KOPT-K1 (cell line): ENCODE data around the gene CADM1.

ENCODE experiments used
- H3K27ac ChIP-seq: fragments of 200-600 bp; sonication (generic); 2 replicates; pipeline ENCODE4 v1.5.1; 2016; ENCODE audit warnings: antibody characterized with exemption, mild to moderate bottlenecking, low read depth, low read length; ENCODE audit not compliant: poor library complexity, severe bottlenecking
- H3K36me3 ChIP-seq: fragments of 200-600 bp; sonication (generic); 2 replicates; pipeline ENCODE4 v1.5.1; 2017; ENCODE audit warnings: antibody characterized with exemption, mild to moderate bottlenecking, low read length, moderate library complexity; ENCODE audit not compliant: insufficient read depth
- H3K9me3 ChIP-seq: fragments of 200-600 bp; sonication (generic); 2 replicates; pipeline ENCODE4 v1.5.1; 2017; ENCODE audit warnings: antibody characterized with exemption, low read length, mild to moderate bottlenecking; ENCODE audit not compliant: insufficient read depth, poor library complexity, severe bottlenecking

CADM1 gene

DNA sequence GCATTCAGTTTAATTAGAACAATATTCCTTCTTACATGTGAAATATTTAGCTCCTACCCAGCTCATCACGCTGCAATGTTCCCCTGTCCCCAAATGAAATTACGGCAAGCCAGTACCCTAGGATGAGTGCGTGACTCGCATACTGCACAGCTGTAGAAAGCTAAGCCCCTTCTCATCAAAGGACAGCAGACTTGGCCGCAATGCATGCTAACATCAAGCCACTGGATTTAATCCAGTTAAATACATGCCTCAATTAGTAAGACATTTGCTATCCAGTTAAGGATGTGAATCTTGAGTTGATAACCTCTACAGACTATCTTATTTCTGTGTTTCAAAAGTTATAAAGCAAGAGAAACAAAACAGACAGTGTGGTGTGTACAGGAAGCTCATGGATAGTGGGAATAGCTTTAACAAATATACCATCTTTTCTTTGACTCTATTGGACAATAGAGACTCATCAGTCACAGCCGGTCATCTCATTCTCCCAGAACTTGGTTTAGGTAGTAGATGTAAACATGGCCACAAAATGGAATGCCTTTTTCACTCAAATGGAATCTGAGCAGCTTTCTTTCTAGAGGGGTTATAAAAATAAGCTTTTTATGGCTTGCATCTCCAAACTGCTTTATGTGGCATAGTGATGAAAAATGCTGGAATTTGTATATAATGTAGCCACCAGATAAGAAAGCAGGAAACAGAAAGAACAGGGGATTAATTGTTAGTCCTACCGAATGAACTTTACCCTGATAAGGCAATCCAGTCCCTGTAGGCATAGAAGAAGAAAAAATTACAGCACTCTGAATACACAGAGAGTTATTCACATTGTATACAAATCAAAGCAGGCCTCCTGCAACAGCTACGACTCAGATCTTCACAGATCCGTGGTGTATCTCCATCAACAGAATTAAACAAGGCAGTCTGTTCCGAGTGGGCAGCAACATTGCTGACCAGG, 224.1 kb downstream of the CADM1 start:
- H3K36me3 ChIP-seq: no peaks in the 10 kb centered on the region
- no peaks in the 10 kb centered on the region for H3K9me3 ChIP-seq
- H3K27ac ChIP-seq: no peak overlapping the region

GRCh38 chr11:115276799-115277198, 227.4 kb downstream of the CADM1 start:
- no peaks in the 10 kb centered on the region for H3K36me3 ChIP-seq
- no peak overlapping the region for H3K27ac ChIP-seq
- no peaks in the 10 kb centered on the region for H3K9me3 ChIP-seq

GRCh38 chr11:115276191-115276590, 228.0 kb downstream of the CADM1 start:
- Histone ChIP-seq H3K36me3 (no peaks in the 10 kb centered on the region), H3K27ac (no peak overlapping the region), H3K9me3 (no peaks in the 10 kb centered on the region)

DNA sequence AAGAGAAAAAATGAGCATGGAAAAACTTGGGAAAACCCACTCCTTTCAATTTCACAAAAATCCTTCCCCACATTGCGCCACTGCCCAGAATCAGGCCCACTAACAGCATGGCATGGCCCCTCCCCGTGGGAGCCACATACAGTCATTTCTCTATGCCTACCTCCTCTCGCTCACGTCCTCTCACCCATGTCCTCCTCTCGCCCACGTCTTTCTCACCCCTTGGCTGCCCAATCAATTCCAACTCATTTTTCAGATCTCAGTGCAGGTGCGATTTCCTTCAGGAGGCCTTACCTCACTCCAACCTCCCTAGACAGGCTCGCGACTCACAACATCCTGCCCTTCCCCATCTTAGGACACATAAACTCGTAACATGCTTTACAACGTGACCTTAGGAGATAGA, 229.2 kb downstream of the CADM1 start:
- Histone ChIP-seq H3K9me3 (no peaks in the 10 kb centered on the region), H3K36me3 (no peaks in the 10 kb centered on the region), H3K27ac (no peak overlapping the region)

- Histone ChIP-seq H3K9me3 (no peaks in the 10 kb centered on the region), H3K27ac (no peak overlapping the region), H3K36me3 (no peaks in the 10 kb centered on the region)
Observed at GRCh38 chr11:115272925-115273324, 231.3 kb downstream of the CADM1 start.

GRCh38 chr11:115271643-115272042, 232.6 kb downstream of the CADM1 start:
- Histone ChIP-seq H3K36me3 (no peaks in the 10 kb centered on the region), H3K27ac (no peak overlapping the region), H3K9me3 (no peaks in the 10 kb centered on the region)

DNA sequence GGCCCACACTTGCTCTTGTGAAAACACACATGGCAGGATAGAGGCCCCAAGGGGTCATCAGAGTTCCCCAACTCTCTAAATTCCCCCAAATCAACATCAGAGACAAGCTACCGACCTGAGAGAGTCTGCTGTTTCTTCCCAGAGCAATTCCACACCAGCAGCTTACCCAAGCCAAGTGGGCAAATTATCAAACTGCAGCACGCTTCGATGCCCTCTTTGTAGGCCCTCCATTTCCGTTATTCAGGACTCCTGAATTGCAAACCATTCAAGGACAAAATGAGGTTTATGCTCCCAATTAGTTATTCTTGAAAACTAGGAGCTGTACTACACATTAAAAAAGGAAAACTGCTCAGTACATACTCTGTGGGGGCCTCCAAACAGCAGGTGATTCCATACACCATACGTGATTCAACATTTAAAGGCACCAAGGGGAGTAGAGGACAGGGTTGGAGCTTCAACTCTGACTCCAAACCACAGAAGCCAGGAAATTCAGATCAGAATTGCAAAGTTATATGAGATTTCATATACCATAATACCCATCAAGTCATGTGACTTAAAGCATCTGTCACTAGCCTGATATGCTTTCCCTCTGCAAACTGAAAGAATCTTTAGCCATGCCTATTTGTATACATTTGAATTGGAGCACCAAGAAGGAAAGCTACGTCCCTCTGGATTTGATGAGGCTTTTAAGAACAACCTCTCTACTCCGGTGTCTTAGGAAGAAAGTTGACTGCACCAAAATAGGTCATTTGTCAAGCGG, 234.8 kb downstream of the CADM1 start:
- no peaks in the 10 kb centered on the region for H3K9me3 ChIP-seq
- H3K27ac ChIP-seq: no peak overlapping the region

DNA sequence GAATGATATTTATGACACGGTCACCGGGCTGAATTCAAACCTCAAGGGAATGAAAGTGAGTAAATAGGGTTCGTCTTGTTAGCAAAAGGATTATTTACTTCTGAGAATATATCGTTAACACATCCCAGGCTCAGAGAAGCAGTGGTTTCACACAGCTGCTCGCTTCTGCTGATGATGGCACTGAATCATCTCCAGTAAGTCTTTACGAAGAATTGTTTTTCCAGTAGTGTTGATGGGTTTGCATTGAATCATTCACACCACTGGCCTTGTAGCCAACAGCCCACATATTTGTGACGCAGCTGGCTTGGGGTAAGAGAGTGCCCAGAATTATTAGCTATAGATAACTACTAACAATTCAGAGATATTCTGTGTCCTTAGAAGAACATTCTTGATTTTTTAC, 236.3 kb downstream of the CADM1 start:
- no peaks in the 10 kb centered on the region for H3K36me3 ChIP-seq
- H3K27ac ChIP-seq: no peak overlapping the region
- no peaks in the 10 kb centered on the region for H3K9me3 ChIP-seq

More for the DNA sequence above, 234.8 kb downstream of the CADM1 start:
- H3K36me3 ChIP-seq: no peaks in the 10 kb centered on the region

- Histone ChIP-seq H3K27ac (no peak overlapping the region), H3K9me3 (no peaks in the 10 kb centered on the region), H3K36me3 (no peaks in the 10 kb centered on the region)
Observed at GRCh38 chr11:115267238-115267781, 236.9 kb downstream of the CADM1 start.

GRCh38 chr11:115266066-115266639, 238.1 kb downstream of the CADM1 start:
- Histone ChIP-seq H3K36me3 (no peaks in the 10 kb centered on the region), H3K9me3 (no peaks in the 10 kb centered on the region), H3K27ac (no peak overlapping the region)

GRCh38 chr11:115263799-115264656, 240.2 kb downstream of the CADM1 start:
- Histone ChIP-seq H3K27ac (no peak overlapping the region), H3K9me3 (no peaks in the 10 kb centered on the region), H3K36me3 (no peaks in the 10 kb centered on the region)

GRCh38 chr11:115258216-115258615, 246.0 kb downstream of the CADM1 start:
- no peak overlapping the region for H3K27ac ChIP-seq
- H3K36me3 ChIP-seq: no peaks in the 10 kb centered on the region
- no peaks in the 10 kb centered on the region for H3K9me3 ChIP-seq

DNA sequence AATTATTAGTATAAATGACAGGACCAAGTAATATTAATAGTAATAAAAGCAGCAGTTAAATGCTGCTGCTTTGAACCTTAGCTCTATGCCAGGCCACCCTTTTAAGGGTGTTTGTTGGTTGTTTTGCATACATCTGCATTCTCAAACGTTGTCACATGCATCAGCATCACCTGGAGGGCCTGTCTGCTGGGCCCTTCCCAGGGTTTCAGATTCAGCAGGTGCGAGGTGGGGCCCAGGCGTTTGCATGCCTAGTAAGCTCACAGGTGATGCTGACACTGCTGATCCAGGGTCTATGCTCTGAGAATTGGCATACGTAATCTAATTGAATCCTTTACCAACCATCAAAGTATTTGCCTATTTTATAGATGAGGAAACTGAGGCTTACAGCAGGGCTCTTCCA, 246.5 kb downstream of the CADM1 start:
- H3K9me3 ChIP-seq: no peaks in the 10 kb centered on the region
- H3K36me3 ChIP-seq: no peaks in the 10 kb centered on the region
- H3K27ac ChIP-seq: no peak overlapping the region

- no peaks in the 10 kb centered on the region for H3K36me3 ChIP-seq
- no peaks in the 10 kb centered on the region for H3K9me3 ChIP-seq
- no peak overlapping the region for H3K27ac ChIP-seq
Observed at GRCh38 chr11:115257270-115257669, 246.9 kb downstream of the CADM1 start.
